HUDEP-2 (cell line): ENCODE results near the gene JAKMIP1.
A peak's percentile ranks its signal among the peaks of the same experiment; 100 is the strongest.

Experiments used
- DNase-seq, 76 experiments: peaks; one replicate each; lab custom pipeline; 2025; ENCODE audit not compliant: unreplicated experiment in 76 of 76; lab: John Stamatoyannopoulos, UW

JAKMIP1 gene

GRCh38 chr4:6204871-6205566 lies 4.7 kb upstream of the JAKMIP1 start:
- DNase-seq, result no peak

DNA sequence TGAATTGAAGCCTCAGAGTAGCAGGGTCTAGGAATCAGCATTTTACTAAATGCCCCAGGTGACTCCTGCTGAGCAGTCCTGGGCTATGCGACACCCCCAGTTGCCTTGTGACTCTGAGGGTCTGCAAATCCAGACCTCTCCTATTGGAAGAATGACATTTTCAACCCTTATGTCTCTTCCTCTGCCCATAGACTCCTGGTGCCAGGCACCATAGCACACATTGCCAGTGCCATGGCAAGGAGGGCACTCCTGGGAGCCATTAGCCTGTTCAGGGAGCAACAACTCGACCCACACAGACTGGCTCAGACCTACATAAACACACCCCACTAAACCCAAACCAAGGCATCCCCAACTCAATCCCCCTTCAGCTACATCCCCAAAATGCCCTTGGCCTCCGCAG lies 3.7 kb upstream of the JAKMIP1 start:
- DNase-seq, result no peak

DNA sequence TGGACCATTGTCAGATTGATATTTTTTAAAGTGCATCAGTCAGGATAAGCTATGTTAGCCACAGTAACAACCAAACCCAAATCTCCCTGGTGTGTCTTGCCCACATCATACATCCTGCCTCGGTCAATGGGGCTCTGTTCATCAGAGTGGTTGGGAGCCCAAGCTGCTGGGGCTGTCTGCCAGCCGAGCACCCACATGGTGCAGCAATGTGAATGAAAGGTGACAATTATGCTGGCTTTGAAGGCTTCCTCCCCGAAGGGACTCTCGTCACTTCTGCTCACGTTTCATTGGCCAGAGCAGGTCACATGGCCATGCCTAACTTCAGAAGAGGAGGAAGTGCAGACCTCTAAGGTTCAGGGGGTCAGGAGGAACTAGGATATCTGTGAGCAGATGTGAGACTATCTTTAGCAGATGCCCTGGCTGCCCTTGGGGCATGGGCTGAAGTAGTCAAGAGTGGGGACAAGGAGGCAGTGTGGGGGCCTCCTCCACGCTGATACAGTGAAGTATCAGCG lies 1.3 kb upstream of the JAKMIP1 start:
- DNase-seq, result peak in 10 of 76 experiments; percentile 3 to 39 (median 16)

DNA sequence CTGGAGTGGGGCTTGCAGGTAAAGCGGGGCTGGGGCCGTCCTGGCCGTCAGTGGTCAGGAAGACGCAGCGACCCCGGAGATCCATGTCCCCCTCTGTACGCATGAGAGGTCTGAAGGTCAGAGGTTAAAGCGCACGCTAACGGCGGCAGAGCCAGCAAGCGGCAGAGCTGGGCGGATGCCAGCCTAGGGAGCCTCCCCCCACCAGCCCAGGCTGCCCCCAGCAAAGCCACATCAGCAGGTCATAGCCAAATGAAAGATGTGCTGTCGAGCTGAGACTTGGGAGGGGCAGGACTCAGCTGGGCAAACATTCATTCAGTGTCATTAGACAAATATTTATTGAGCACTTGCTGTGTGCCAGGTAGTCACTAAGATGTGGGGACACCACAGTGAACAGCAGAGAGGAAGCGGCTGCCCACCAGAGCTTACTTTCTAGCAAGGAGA lies 593 bp upstream of the JAKMIP1 start:
- peak in 20 of 76 experiments; percentile 7 to 48 (median 24) for DNase-seq

DNA sequence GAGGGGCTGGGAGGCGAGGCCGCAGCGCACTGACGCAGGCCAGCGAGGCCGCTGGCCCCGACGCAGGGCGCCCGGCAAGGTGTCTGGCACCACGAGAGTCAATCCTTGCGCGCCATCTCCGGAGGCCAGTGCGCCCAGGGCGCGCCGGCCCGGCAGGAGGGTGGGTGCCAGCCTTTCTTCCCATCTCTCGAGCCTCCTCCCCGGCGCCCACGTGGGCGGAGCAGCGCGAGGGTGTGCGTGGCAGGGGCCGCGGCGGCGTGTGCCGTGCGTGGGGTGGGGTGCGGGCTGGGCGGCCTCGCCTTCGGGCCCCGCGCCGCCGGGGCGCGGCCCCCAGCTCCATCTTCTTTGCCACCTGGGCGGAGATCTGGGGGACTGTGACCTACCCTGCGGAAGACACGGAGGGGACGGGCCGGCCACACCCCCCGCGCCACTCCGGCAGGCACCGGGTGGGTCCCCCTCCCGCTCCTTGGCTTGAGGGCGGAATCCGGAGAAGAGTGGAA lies 877 bp downstream of the JAKMIP1 start:
- DNase-seq, result peak in 43 of 76 experiments; percentile 1 to 80 (median 48)

DNA sequence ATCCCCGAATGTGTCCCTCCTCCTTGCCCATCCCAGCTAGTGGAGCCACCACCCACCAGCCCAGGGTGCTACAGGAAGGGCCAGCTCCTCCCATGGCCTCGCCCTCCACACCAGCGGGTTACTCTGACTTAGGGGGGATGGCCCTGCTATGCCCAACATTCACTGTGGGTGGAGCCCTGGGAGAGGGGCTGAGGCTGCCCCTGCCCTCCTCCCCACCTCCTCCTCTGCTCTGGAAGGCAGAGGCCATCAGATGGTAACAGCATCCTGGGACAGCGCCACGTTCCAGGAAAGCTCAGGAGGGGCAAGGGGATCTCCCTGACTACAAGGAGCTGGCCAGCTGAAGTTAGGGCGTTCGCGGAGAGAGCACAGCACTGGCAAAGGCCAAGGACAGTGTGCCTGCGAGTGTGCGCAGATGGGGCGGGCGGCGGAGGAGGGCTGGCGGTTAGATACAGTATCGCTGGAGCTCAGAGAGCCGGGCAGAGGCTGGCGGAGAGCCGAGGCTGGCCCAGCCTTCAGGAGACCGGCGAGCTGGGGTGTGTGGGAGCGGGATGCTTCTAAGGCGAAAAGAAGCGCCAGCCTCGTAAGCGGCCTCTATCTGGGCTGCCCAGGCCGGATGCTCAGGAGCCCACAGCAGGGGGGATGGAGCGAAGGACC lies 1.5 kb downstream of the JAKMIP1 start:
- peak; percentile 17 to 93 (median 85) for DNase-seq

GRCh38 chr4:6198278-6198677 lies 2.1 kb downstream of the JAKMIP1 start:
- DNase-seq, result peak in 3 of 76 experiments; percentile 13 to 56 (median 54)

GRCh38 chr4:6197433-6198174 lies 2.7 kb downstream of the JAKMIP1 start:
- peak in 46 of 76 experiments; percentile 4 to 62 (median 34) for DNase-seq

- peak in 1 of 76 experiments; percentile 8 for DNase-seq
These were observed 3.5 kb downstream of the JAKMIP1 start for GRCh38 chr4:6196871-6197270.

DNA sequence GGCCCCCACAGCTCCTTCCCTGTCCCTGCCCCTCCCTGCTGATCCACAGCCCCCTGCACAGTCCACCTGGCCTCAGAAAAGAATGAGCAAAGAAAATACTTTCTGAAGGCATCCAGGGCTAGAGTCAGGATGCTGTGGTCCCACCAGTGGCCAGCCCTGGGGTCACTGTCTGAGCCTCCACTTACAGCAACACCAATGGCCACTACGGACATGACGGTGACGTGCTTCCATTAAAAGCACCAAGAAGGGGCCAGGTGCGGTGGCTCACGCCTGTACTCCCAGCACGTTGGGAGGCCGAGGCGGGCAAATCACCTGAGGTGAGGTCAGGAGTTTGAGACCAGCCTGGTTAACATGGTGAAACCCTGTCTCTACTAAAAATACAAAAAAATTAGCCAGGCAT lies 4.0 kb downstream of the JAKMIP1 start:
- no peak for DNase-seq

DNA sequence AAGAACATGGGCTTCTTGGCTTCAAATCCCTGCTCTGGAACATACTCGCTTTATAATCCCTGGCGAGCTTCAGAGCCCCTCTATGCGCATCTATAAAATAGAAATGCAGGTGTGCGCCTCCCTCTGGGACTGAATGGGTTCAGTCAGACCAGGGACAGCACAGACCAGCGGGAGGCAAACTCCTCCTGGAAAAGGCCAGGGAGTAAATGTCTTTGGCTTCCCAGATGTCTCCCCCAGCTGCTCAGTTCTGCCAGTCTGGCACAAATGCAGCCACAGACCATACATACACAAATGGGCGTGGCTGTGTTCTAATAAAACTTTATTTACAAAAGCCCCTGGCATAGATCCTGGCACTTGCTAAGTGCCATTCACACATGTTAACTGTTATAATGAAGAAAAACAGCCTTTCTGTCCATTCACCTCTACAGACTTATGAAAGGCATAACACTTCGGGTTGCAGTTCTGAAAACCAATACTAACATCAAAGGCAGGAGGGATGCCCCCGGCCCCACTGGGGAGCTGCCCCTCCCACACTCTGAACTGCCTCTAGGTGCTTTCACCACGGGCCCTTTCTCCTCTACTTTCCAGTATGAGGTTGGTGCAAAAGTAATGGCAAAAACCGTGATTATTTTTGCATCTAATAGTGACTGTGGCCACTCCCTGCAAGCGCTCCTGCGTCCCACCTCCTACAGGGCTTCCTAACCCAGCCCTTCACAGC lies 4.6 kb downstream of the JAKMIP1 start:
- DNase-seq, result no peak

DNA sequence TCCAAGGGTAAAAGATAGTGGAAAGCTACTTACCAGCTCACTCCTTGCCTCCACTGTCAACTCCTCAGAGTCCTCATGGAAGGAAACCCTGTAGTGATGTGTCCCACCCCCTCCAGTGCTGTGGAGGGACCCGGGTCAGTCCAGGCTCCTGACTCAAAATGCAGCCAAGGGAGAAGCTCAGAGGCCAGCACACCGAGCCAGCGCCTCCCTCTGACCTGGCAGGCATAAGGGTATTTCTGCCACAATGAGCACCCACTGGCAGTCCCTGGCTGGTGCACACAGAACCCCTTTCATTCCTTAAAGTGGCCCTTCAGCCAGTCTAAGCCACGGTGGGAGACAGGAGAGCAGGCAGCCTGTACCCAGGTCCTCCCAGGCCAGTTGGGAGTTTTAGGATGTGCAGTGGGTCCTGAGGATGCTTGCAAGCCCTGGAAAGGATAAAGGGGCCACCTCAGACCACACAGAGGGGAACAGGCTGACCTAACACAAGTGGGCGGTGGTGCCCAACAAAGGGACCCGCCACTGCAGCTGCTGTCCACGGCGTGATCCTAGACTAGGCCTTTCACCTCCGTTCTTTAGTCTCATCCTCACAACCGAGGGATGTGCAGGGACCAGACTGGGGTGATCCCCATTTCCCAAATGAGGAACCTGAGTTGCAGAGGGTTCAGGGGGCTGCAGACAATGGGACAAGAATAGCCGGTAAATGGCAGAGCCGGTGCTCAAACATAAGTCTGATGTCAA lies 5.7 kb downstream of the JAKMIP1 start:
- DNase-seq, result no peak

DNA sequence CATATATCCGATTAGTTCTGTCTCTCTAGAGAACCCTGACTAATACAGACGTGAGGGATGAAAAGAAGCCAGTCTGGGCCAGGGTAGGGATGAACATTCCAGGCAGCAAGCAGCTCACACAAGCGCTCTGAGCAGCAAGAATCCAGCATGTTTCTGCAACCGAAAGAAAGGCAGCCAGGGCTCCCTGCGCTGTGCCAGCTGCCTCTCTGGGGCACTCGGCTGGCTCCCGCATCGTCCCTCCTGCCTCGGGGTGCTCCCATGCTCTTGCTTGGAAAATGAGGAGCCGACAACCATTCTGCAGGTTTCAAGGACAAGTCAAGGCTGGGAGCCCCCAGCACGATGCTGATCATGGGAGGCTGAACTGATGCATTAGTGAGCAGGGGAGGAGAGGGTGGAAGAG lies 7.0 kb downstream of the JAKMIP1 start:
- DNase-seq, result no peak

DNA sequence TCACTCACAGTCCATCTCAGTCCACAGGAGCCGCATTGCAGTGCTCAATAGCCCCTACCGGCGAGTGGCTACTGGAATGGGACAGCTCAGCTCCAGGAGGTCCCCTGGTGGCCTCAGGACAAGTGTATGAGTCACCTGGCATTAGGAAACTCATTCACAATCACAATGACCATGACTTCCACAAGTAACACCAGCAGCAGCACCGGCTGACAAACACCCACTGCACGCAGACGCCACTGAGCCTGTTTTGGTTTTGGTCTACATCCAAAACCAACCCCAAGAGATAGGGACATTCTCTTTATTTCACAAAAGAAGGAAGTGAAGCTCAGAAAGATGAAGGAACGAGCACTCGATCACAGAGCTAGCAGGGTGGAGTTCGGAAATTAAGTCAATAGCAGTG lies 8.1 kb downstream of the JAKMIP1 start:
- no peak for DNase-seq

DNA sequence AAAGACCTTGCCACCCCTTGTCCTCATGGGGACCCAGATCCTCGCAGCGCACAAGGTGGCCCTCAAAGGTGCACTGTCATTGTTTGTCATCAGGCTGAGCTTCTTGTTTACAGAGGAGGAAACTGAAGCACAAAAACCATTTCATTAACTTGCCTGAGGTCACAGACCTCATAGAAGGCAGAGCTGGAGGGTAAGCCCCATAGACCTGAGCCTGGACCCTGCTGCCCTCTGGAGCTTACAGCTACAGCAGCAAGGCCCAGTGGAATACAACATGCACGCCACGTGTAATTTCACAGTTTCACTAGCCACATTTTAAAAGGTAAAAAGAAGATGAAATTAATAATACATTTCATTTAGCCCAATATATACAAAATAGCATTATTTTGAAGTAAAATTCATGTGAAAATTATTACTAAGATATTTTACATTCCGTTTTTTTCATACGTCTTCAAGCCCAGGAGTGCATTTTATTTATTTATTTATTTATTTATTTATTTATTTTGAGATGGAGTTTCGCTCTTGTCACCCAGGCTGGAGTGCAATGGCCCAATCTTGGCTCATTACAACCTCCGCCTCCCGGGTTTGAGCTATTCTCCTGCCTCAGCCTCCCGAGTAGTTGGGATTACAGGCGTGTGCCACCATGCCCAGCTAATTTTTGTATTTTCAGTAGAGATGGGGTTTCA lies 8.8 kb downstream of the JAKMIP1 start:
- no peak for DNase-seq

DNA sequence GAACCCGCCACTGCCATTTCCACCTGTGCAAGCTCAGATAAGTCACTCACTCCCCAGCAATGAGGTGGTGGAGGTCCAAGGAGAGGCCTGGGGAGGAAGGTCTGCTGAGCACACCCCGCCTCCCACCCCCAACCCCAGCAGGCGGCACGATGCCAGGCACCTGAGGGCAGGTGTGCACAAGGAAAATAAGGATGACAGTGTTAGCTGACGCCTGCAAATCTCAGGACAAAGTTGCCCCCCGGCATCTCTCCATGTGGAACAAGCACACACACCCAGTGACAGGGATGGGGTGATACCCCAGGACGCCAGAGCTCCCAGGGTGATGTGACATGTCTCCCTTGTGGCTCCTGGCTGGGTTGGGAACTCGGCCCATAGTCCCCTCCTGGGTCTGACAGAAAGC lies 9.9 kb downstream of the JAKMIP1 start:
- DNase-seq, result no peak

GRCh38 chr4:6189511-6189910 lies 10.8 kb downstream of the JAKMIP1 start:
- DNase-seq, result no peak

GRCh38 chr4:6188687-6189305 lies 11.6 kb downstream of the JAKMIP1 start:
- no peak for DNase-seq

DNA sequence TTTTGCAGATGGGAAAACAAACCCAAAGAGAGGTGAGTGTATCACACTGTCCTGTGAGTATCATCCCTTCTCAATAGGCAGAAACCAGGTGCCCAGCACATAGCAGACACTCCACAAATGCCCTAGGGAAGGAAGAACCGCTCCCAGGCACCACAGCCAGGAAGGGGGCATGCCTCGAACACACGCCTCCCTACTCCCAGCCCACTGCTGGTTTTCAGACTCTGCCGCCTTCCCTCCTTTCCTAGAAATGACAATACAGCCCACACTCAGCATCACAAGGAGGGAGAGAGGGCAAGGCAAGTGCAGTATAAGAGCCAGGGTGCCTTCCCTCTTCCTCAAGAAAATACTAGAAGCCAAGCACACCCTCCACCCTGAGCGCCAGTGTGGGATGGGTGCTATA lies 16.2 kb downstream of the JAKMIP1 start:
- no peak for DNase-seq
